Left renal cortex interstitium (tissue), 4 donors: ENCODE measurements around the gene ZNF181. TPM values are rescaled to one million over a fixed set of nuclear protein-coding genes. Genes with fewer than 3 reads are reported as not detected.

Experiments used
- DNase-seq, 4 donors: peaks; one replicate each; pipeline ENCODE4 v3.0.0-alpha.2; 2013; ENCODE audit warnings: low read depth in 4 of 4, low spot score in 2 of 4, missing footprints in 1 of 4
- polyA plus RNA-seq, 4 donors: library from polyadenylated mRNA; unstranded; fragments of 120-200 nt; gene quantifications; one replicate each; pipeline ENCODE4 v1.2.1, GENCODE V29; 2013; ENCODE audit not compliant: insufficient read length in 4 of 4

ZNF181 gene
- polyA plus RNA-seq, 4 donors = 22.4 to 29.8 (median 25.1) TPM

- DNase-seq = no peak
Observed at GRCh38 chr19:34744896-34745690, 11.1 kb downstream of the ZNF181 start.

GRCh38 chr19:34757441-34757840, 23.4 kb downstream of the ZNF181 start:
- DNase-seq = no peak

- DNase-seq = no peak
Observed at GRCh38 chr19:34759218-34759917, 25.3 kb downstream of the ZNF181 start.

- no peak for DNase-seq
Observed at GRCh38 chr19:34766386-34766785, 32.3 kb downstream of the ZNF181 start.

GRCh38 chr19:34767951-34768350, 33.9 kb downstream of the ZNF181 start:
- DNase-seq = no peak

- DNase-seq = peak; percentile 68 to 92 (median 80)
Observed at GRCh38 chr19:34772697-34773554, 38.9 kb downstream of the ZNF181 start, which contains the start of gene ZNF599. ZNF599 (minus strand) TSS chr19:34773215; CDS start chr19:34772841, 374 bp downstream.

GRCh38 chr19:34773555-34773864, 39.5 kb downstream of the ZNF181 start:
- no peak for DNase-seq

- DNase-seq = no peak
Observed at GRCh38 chr19:34774857-34775256, 40.8 kb downstream of the ZNF181 start.

- no peak for DNase-seq
Observed at GRCh38 chr19:34778342-34778741, 44.3 kb downstream of the ZNF181 start.

GRCh38 chr19:34779652-34780051, 45.6 kb downstream of the ZNF181 start:
- no peak for DNase-seq

- no peak for DNase-seq
Observed at GRCh38 chr19:34786236-34786635, 52.2 kb downstream of the ZNF181 start.

GRCh38 chr19:34787059-34787824, 53.2 kb downstream of the ZNF181 start:
- no peak for DNase-seq

GRCh38 chr19:34788074-34788473, 54.0 kb downstream of the ZNF181 start:
- DNase-seq = no peak

GRCh38 chr19:34793565-34793964, 59.5 kb downstream of the ZNF181 start:
- DNase-seq = no peak

- DNase-seq = no peak
Observed at GRCh38 chr19:34794066-34794960, 60.3 kb downstream of the ZNF181 start.
